Esophagus muscularis mucosa (tissue), 4 donors: ENCODE data around the gene ARHGAP5. TPM values are rescaled to one million over a fixed set of nuclear protein-coding genes. Genes with fewer than 3 reads are reported as not detected.

ENCODE experiments used
- DNase-seq: peaks from one replicate; pipeline ENCODE4 v3.0.0-alpha.2; 2017; ENCODE audit errors: extremely low spot score
- H3K27ac ChIP-seq, 4 donors: fragments of 200-600 bp; sonication (generic); replicated peaks in 1 of 4; 1 replicate in 3 of 4; 2 replicates in 1 of 4; pipeline ENCODE4 v1.5.1; 2016 to 2019; ENCODE audit warnings: mild to moderate bottlenecking in 1 of 4
- H3K27me3 ChIP-seq, 4 donors: fragments of 200-600 bp; sonication (generic); one replicate each; pipeline versions ENCODE4 v1.5.1 to v1.6.0; 2016 to 2019
- H3K36me3 ChIP-seq, 4 donors: fragments of 200-600 bp; sonication (generic); one replicate each; pipeline ENCODE4 v1.5.1; 2016 to 2019
- H3K4me1 ChIP-seq, 4 donors: fragments of 200-600 bp; sonication (generic); one replicate each; pipeline ENCODE4 v1.5.1; 2016 to 2019
- H3K4me3 ChIP-seq, 4 donors: fragments of 200-600 bp; sonication (generic); 1 replicate in 2 of 4; 2 replicates in 2 of 4; pipeline ENCODE4 v1.5.1; 2016 to 2019; ENCODE audit warnings: mild to moderate bottlenecking in 4 of 4, moderate library complexity in 1 of 4
- H3K9me3 ChIP-seq, 4 donors: fragments of 200-600 bp; sonication (generic); 1 replicate in 3 of 4; 2 replicates in 1 of 4; pipeline ENCODE4 v1.5.1; 2016 to 2019
- CTCF ChIP-seq, 3 experiments: fragments of 200-600 bp in 2 of 3; fragments of 450-650 bp in 1 of 3; sonication (generic) in 2 of 3; IDR thresholded peaks; one replicate each; pipeline ENCODE4 v1.5.1; 2017 to 2019; ENCODE audit warnings: antibody characterized with exemption in 3 of 3, mild to moderate bottlenecking in 2 of 3, moderate library complexity in 1 of 3
- EP300 ChIP-seq: sonication (generic); formaldehyde crosslinking; IDR thresholded peaks from one replicate; pipeline ENCODE4 v1.6.1; 2017; ENCODE audit warnings: antibody characterized with exemption
- POLR2A ChIP-seq: fragments of 450-650 bp; IDR thresholded peaks from one replicate; pipeline ENCODE4 v1.6.1; 2017; ENCODE audit warnings: antibody characterized with exemption, moderate library complexity, mild to moderate bottlenecking, low read depth
- POLR2AphosphoS5 ChIP-seq, 2 donors: sonication (generic); formaldehyde crosslinking; IDR thresholded peaks; one replicate each; pipeline ENCODE4 v1.6.1; 2017; ENCODE audit warnings: antibody characterized with exemption in 2 of 2
- WGBS: methylation state at CpG from one replicate; pipeline ENCODE4 v1.1.5; 2018; 5-methylcytosine and 5-hydroxymethylcytosine counted together
- intact Hi-C: fragments of 100-400 bp; cut with DNase I; formaldehyde crosslinking; loops from one replicate; pipeline ENCODE4 v1.15.1; 2023
- total RNA-seq, 4 donors: library from RNA; depleted of rRNA; stranded (reverse); fragments of >200 nt; gene quantifications; one replicate each; pipeline versions ENCODE4 v1.1.0 to v1.2.1, GENCODE V29; 2016

The ARHGAP5 gene
- total RNA-seq, 4 donors from 2014 or later: 171 to 223 (median 196) TPM

- no peaks in the 10 kb centered on the region for H3K9me3 ChIP-seq
- no peak for DNase-seq
- no peaks in the 10 kb centered on the region for H3K27me3 ChIP-seq
- H3K36me3 ChIP-seq: no peaks in the 10 kb centered on the region
- H3K27ac ChIP-seq: peak overlapping the region; percentile 98 to 100 (median 100)
- intact Hi-C loops: loop anchor here (5.0 to 10.0 kb wide), 2 partner anchors 140 to 397 kb away; no protein-coding TSS in a partner anchor
- 65% methylated on average over 8 of the region's 8 CpGs for WGBS
- H3K4me3 ChIP-seq: peak overlapping the region; percentile 73 to 100 (median 88)
- TF ChIP-seq CTCF (IDR thresholded peaks at IDR 0.05): no peak
- peaks cover 7 to 51% (median 45%) of the 10 kb centered on the region in 4 donors for H3K4me1 ChIP-seq
These were observed 2.1 kb upstream of the ARHGAP5 start for GRCh38 chr14:32074887-32075572.

GRCh38 chr14:32075672-32076277, 1.3 kb upstream of the ARHGAP5 start:
- peak; percentile 95 for DNase-seq
- intact Hi-C loops: loop anchor here (2.0 to 10.0 kb wide), 3 partner anchors 125 to 397 kb away; no protein-coding TSS in a partner anchor
- Histone ChIP-seq H3K36me3 (no peaks in the 10 kb centered on the region), H3K4me3 (peak overlapping the region; percentile 73 to 100 (median 88)), H3K27me3 (no peaks in the 10 kb centered on the region), H3K9me3 (no peaks in the 10 kb centered on the region), H3K27ac (peak overlapping the region; percentile 98 to 100 (median 100)), H3K4me1 (peaks cover 7 to 57% (median 50%) of the 10 kb centered on the region in 4 donors)
- 1% methylated on average over 23 of the region's 23 CpGs for WGBS
- no peak for TF ChIP-seq POLR2A
- no peak for TF ChIP-seq POLR2AphosphoS5 (IDR thresholded peaks at IDR 0.05)
- TF ChIP-seq CTCF (IDR thresholded peaks at IDR 0.05): no peak
- TF ChIP-seq EP300: no peak

DNA sequence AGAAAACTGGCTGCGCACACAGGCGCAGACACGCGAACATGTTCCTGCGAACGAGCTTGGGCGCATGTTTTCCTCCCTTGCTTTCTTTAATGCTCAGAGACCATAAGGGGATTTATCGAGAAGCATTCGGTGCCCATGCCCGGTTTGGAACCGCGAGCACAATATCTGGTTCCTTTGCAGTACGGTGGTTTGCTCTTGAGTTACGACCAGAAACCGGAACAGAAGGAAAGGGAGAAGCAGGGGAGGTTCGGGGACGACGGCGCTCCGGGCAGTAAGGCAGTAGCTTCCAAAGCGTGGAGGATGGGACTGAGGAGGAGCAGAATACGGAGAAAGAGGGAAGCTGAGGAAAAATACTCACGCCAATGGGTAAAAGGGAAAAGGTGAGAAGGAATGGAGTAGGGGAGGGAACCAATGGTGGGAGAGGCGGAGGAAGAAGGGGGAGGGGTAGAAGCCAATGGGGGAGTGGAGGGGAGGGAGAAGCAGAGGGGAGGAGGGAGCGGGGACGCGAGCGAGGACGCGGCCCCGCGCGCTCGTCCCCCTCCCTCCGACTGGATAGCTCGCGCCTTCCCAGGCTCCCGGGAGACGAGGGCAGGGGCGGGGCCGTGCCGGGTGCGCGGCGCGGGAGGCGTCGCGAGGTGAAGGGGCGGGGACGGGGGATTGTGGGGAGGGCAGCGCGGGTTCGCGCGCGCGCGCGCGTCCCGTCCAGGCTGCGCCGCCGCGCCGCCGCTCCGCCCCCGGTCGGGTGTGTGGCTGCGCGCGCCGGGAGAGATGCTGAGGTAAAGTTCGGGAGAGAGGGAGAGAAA, 625 bp upstream of the ARHGAP5 start:
- H3K4me1 ChIP-seq: peaks cover 7 to 63% (median 57%) of the 10 kb centered on the region in 4 donors
- intact Hi-C loops: loop anchor here (2.0 to 10.0 kb wide), 3 partner anchors 124 to 396 kb away; no protein-coding TSS in a partner anchor

More for the DNA sequence above, 625 bp upstream of the ARHGAP5 start:
- no peaks in the 10 kb centered on the region for H3K27me3 ChIP-seq
- no peaks in the 10 kb centered on the region for H3K9me3 ChIP-seq
- TF ChIP-seq CTCF (IDR thresholded peaks at IDR 0.05): no peak
- no peak for TF ChIP-seq EP300
- TF ChIP-seq POLR2A: peak; percentile 53
- peak; percentile 69 to 92 for TF ChIP-seq POLR2AphosphoS5 (IDR thresholded peaks at IDR 0.05)
- peak overlapping the region; percentile 98 to 100 (median 100) for H3K27ac ChIP-seq
- DNase-seq: peak; percentile 97
- H3K4me3 ChIP-seq: peak overlapping the region; percentile 73 to 100 (median 88)
- WGBS: 1% methylated on average over 44 of the region's 76 CpGs
- H3K36me3 ChIP-seq: no peaks in the 10 kb centered on the region
